HepG2 (cell line): ENCODE measurements around the gene HOXA13.

Source experiments
- FIP1L1 ChIP-seq: fragments of 200-400 bp; formaldehyde crosslinking; IDR thresholded peaks from 2 replicates; pipeline ENCODE4 v1.6.1; 2018; ENCODE audit warnings: low read depth, mild to moderate bottlenecking, low read length, moderate library complexity, borderline replicate concordance; ENCODE audit not compliant: insufficient read depth
- IRF9 ChIP-seq: sonication (generic); formaldehyde crosslinking; IDR thresholded peaks from 2 replicates; pipeline ENCODE4 v1.8.0; 2022; ENCODE audit warnings: missing genetic modification reagents, mild to moderate bottlenecking, borderline replicate concordance
- MXI1 ChIP-seq: IDR thresholded peaks from 3 replicates; pipeline ENCODE4 v1.6.1; 2012; ENCODE audit warnings: low read depth, low read length, inconsistent platforms, borderline replicate concordance
- MYNN ChIP-seq: sonication (generic); formaldehyde crosslinking; IDR thresholded peaks from 2 replicates; pipeline ENCODE4 v1.4.0; 2020; ENCODE audit warnings: mild to moderate bottlenecking, low read depth, missing genetic modification reagents
- STAT6 ChIP-seq: sonication (generic); formaldehyde crosslinking; IDR thresholded peaks from 2 replicates; pipeline ENCODE4 v1.4.0; 2020; ENCODE audit warnings: missing genetic modification reagents, mild to moderate bottlenecking, borderline replicate concordance
- TOE1 ChIP-seq: sonication (generic); formaldehyde crosslinking; IDR thresholded peaks from 2 replicates; pipeline ENCODE4 v1.4.0; 2020; ENCODE audit warnings: mild to moderate bottlenecking, missing genetic modification reagents
- ZNF274 ChIP-seq: sonication (generic); formaldehyde crosslinking; IDR thresholded peaks from 2 replicates; pipeline ENCODE4 v1.5.1; 2020; ENCODE audit warnings: mild to moderate bottlenecking, missing genetic modification reagents
- ZNF550 ChIP-seq: sonication (generic); formaldehyde crosslinking; IDR thresholded peaks from 2 replicates; pipeline ENCODE4 v1.4.0; 2020; ENCODE audit warnings: mild to moderate bottlenecking, missing genetic modification reagents, borderline replicate concordance
- ZNF589 ChIP-seq: sonication (generic); formaldehyde crosslinking; conservative IDR thresholded peaks from 2 replicates; pipeline ENCODE4 v1.8.0; 2022; ENCODE audit warnings: mild to moderate bottlenecking, moderate library complexity, missing genetic modification reagents
- ZNF75D ChIP-seq: sonication (generic); formaldehyde crosslinking; IDR thresholded peaks from 2 replicates; pipeline ENCODE4 v1.8.1; 2023; ENCODE audit warnings: missing genetic modification reagents, mild to moderate bottlenecking, borderline replicate concordance
- TF ChIP-seq, protein P1 (sequence below): sonication (generic); formaldehyde crosslinking; IDR thresholded peaks from 2 replicates; pipeline ENCODE4 v1.5.0; 2020; ENCODE audit warnings: mild to moderate bottlenecking, missing genetic modification reagents, moderate library complexity

DNA sequence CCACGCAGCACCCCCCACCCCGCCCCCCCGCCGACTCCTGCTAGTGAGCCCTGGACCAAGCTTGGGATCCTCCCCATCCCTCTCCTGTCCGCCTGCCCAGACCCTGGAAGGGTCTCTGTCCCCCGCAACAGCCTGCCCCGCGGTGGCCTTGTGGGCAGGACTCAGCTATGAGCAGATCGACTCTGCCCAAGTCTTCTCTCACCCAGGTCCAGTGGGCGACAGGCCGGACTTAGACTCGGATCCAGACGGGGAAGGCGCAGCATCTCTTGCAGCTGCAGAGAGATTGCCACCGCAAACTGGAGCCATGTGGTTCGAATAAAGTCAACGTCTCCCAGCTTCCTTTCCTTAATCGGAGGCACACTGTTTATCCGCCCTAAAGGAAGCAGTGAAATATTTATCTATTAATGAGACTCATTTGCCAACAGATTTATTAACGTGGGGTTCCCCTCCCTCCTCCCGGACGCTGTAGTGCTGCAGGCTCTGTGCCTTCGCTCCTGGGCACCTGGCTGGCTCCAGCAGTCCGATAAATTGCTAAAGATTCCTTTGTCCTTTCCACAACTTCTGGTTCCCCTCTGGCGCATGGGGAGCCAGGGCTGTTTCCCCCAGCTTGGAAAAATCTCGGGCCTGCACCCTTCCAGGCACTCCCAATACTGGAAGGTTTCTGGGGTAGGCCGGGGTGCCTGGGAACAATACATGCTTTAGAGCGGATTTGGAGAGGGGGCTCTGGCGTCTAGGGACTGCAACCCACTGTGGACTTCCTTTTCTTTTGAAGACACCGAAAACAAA lies 42.8 kb downstream of the HOXA13 start:
- TF ChIP-seq MXI1, result no peak
- TF ChIP-seq ZNF274 (CRISPR knock-in tag), result no peak
- TF ChIP-seq ZNF589 (CRISPR knock-in tag), result no peak
- TF ChIP-seq, protein P1, sequence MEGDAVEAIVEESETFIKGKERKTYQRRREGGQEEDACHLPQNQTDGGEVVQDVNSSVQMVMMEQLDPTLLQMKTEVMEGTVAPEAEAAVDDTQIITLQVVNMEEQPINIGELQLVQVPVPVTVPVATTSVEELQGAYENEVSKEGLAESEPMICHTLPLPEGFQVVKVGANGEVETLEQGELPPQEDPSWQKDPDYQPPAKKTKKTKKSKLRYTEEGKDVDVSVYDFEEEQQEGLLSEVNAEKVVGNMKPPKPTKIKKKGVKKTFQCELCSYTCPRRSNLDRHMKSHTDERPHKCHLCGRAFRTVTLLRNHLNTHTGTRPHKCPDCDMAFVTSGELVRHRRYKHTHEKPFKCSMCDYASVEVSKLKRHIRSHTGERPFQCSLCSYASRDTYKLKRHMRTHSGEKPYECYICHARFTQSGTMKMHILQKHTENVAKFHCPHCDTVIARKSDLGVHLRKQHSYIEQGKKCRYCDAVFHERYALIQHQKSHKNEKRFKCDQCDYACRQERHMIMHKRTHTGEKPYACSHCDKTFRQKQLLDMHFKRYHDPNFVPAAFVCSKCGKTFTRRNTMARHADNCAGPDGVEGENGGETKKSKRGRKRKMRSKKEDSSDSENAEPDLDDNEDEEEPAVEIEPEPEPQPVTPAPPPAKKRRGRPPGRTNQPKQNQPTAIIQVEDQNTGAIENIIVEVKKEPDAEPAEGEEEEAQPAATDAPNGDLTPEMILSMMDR (CRISPR knock-in tag), result no peak
- no peak for TF ChIP-seq STAT6 (CRISPR knock-in tag)
- no peak for TF ChIP-seq MYNN (CRISPR knock-in tag)
- TF ChIP-seq FIP1L1, result no peak
- TF ChIP-seq ZNF75D, result no peak
- no peak for TF ChIP-seq TOE1 (CRISPR knock-in tag)
- no peak for TF ChIP-seq IRF9 (CRISPR knock-in tag)
- no peak for TF ChIP-seq ZNF550
